Measurements from ENCODE around the gene KCNK13.

The KCNK13 gene

GRCh38 chr14:90062127-90062794 is 467 bp downstream of the KCNK13 start (continued):
- TF ChIP-seq ZXDB (tag by site-specific recombination; IDR thresholded peaks at IDR 0.05) (no peak), ZNF571 (tag by site-specific recombination; IDR thresholded peaks at IDR 0.05) (no peak), ZNF692 (tag by site-specific recombination; IDR thresholded peaks at IDR 0.05) (0 out of 2 replicates have a peak, but pooled peaks have one; percentile 13), ZNF335 (tag by site-specific recombination; conservative IDR thresholded peaks at IDR 0.05) (peak; percentile 70), PRDM10 (tag by site-specific recombination; IDR thresholded peaks at IDR 0.05) (no peak), ZNF366 (tag by site-specific recombination; conservative IDR thresholded peaks at IDR 0.05) (peak; percentile 26; the same call in 1 of the 2 replicates), ZNF416 (tag by site-specific recombination; IDR thresholded peaks at IDR 0.05) (no peak), OVOL3 (tag by site-specific recombination; IDR thresholded peaks at IDR 0.05) (no peak), ZNF623 (tag by site-specific recombination; IDR thresholded peaks at IDR 0.05) (no peak), ZSCAN30 (tag by site-specific recombination; IDR thresholded peaks at IDR 0.05) (0 out of 2 replicates have a peak, but pooled peaks have one; percentile 3), ZNF18 (tag by site-specific recombination; IDR thresholded peaks at IDR 0.05) (no peak), ZNF768 (tag by site-specific recombination; IDR thresholded peaks at IDR 0.05) (no peak), ZNF510 (tag by site-specific recombination; IDR thresholded peaks at IDR 0.05; ENCODE audit: insufficient replicate concordance) (no peak), ZBTB26 (tag by site-specific recombination; optimal IDR thresholded peaks at IDR 0.05) (peak; percentile 59), ZNF214 (tag by site-specific recombination; IDR thresholded peaks at IDR 0.05; ENCODE audit: borderline replicate concordance) (no peak), ZNF324 (tag by site-specific recombination; IDR thresholded peaks at IDR 0.05) (no peak), ZBTB7A (tag by site-specific recombination; IDR thresholded peaks at IDR 0.05; ENCODE audit: low read depth) (no peak), ZNF529 (tag by site-specific recombination; IDR thresholded peaks at IDR 0.05; ENCODE audit: insufficient replicate concordance) (no peak), ZBTB20 (tag by site-specific recombination; IDR thresholded peaks at IDR 0.05) (peak; percentile 87), EGR2 (tag by site-specific recombination; IDR thresholded peaks at IDR 0.05; ENCODE audit: low read depth) (no peak), SCRT1 (tag by site-specific recombination; IDR thresholded peaks at IDR 0.05; ENCODE audit: borderline replicate concordance) (peak; percentile 97), KLF7 (tag by site-specific recombination; IDR thresholded peaks at IDR 0.05; ENCODE audit: borderline replicate concordance) (no peak), ZNF341 (tag by site-specific recombination; IDR thresholded peaks at IDR 0.05; ENCODE audit: low read depth) (no peak), ZNF391 (tag by site-specific recombination; IDR thresholded peaks at IDR 0.05; ENCODE audit: borderline replicate concordance, low read depth) (no peak)

Measured in HEK293 (cell line).